SK-N-SH treated with all-trans-retinoic acid at 6 μM for 48 hours (cell line): Measurements from ENCODE around the gene PCSK5.

Source experiments
- ATAC-seq: fragments of 200-7000 bp; cut with Tn5 transposase; 3 replicates; pipeline ENCODE4 v1.9.1; 2020; ENCODE audit warnings: mild to moderate bottlenecking, moderate library complexity
- ARNTL ChIP-seq: fragments of 450-650 bp; formaldehyde crosslinking; IDR thresholded peaks from 2 replicates; pipeline ENCODE4 v1.5.0; 2020; ENCODE audit warnings: low read depth, mild to moderate bottlenecking, moderate library complexity, borderline replicate concordance
- BACH2 ChIP-seq: fragments of 250-450 bp; sonication (Bioruptor Pico); IDR thresholded peaks from 2 replicates; pipeline ENCODE4 v1.9.0; 2021; ENCODE audit warnings: mild to moderate bottlenecking, borderline replicate concordance
- CREB5 ChIP-seq: fragments of 250-450 bp; sonication (Bioruptor Pico); IDR thresholded peaks from 2 replicates; pipeline ENCODE4 v1.5.1; 2020; ENCODE audit warnings: low read depth, mild to moderate bottlenecking, moderate library complexity
- CSDC2 ChIP-seq: fragments of 250-450 bp; sonication (Bioruptor Pico); IDR thresholded peaks from 2 replicates; pipeline ENCODE4 v1.5.0; 2020; ENCODE audit warnings: mild to moderate bottlenecking, moderate library complexity
- CSRNP3 ChIP-seq: fragments of 250-450 bp; sonication (Bioruptor Pico); IDR thresholded peaks from 2 replicates; pipeline ENCODE4 v1.5.1; 2021; ENCODE audit warnings: mild to moderate bottlenecking, moderate library complexity
- ESRRG ChIP-seq: fragments of 250-450 bp; sonication (Bioruptor Pico); IDR thresholded peaks from 2 replicates; pipeline ENCODE4 v1.6.1; 2021; ENCODE audit warnings: mild to moderate bottlenecking
- GLIS3 ChIP-seq: fragments of 250-450 bp; sonication (Bioruptor Pico); IDR thresholded peaks from 2 replicates; pipeline ENCODE4 v1.5.0; 2020; ENCODE audit warnings: mild to moderate bottlenecking, moderate library complexity
- ISL1 ChIP-seq: fragments of 250-450 bp; sonication (Bioruptor Pico); IDR thresholded peaks from 2 replicates; pipeline ENCODE4 v2.1.2; 2022; ENCODE audit warnings: mild to moderate bottlenecking, moderate library complexity
- OSR1 ChIP-seq: fragments of 250-450 bp; sonication (Bioruptor Pico); IDR thresholded peaks from 2 replicates; pipeline ENCODE4 v1.8.0; 2022; ENCODE audit warnings: moderate library complexity, mild to moderate bottlenecking, inconsistent platforms
- PATZ1 ChIP-seq: fragments of 250-450 bp; sonication (Bioruptor Pico); IDR thresholded peaks from 2 replicates; pipeline ENCODE4 v1.8.0; 2020; ENCODE audit warnings: mild to moderate bottlenecking, moderate library complexity, borderline replicate concordance
- POU6F1 ChIP-seq: fragments of 250-450 bp; sonication (Bioruptor Pico); IDR thresholded peaks from 2 replicates; pipeline ENCODE4 v1.8.0; 2021; ENCODE audit warnings: low read depth, mild to moderate bottlenecking, moderate library complexity, borderline replicate concordance
- RARB ChIP-seq: fragments of 250-450 bp; sonication (Bioruptor Pico); IDR thresholded peaks from 2 replicates; pipeline ENCODE4 v1.8.0; 2021; ENCODE audit warnings: mild to moderate bottlenecking, moderate library complexity
- SNAI2 ChIP-seq: fragments of 250-450 bp; sonication (Bioruptor Pico); IDR thresholded peaks from 2 replicates; pipeline ENCODE4 v1.5.0; 2020; ENCODE audit warnings: mild to moderate bottlenecking, moderate library complexity
- TCF4 ChIP-seq: fragments of 250-450 bp; sonication (Bioruptor Pico); IDR thresholded peaks from 2 replicates; pipeline ENCODE4 v1.8.0; 2021; ENCODE audit warnings: mild to moderate bottlenecking, moderate library complexity, borderline replicate concordance
- TOX ChIP-seq: fragments of 250-450 bp; sonication (Bioruptor Pico); IDR thresholded peaks from 2 replicates; pipeline ENCODE4 v1.8.0; 2021; ENCODE audit warnings: mild to moderate bottlenecking, moderate library complexity, borderline replicate concordance
- ZC3H10 ChIP-seq: fragments of 250-450 bp; sonication (Bioruptor Pico); IDR thresholded peaks from 2 replicates; pipeline ENCODE4 v1.5.1; 2021; ENCODE audit warnings: mild to moderate bottlenecking, moderate library complexity
- ZFP3 ChIP-seq: fragments of 250-450 bp; sonication (Bioruptor Pico); IDR thresholded peaks from 2 replicates; pipeline ENCODE4 v1.5.0; 2020; ENCODE audit warnings: mild to moderate bottlenecking, moderate library complexity
- ZNF565 ChIP-seq: fragments of 450-650 bp; formaldehyde crosslinking; conservative IDR thresholded peaks from 2 replicates; pipeline ENCODE4 v1.5.0; 2020; ENCODE audit warnings: low read depth, mild to moderate bottlenecking, moderate library complexity
- ZNF70 ChIP-seq: fragments of 450-650 bp; formaldehyde crosslinking; IDR thresholded peaks from 2 replicates; pipeline ENCODE4 v1.5.0; 2020; ENCODE audit warnings: mild to moderate bottlenecking, moderate library complexity
- TF ChIP-seq, protein P1 (sequence below): fragments of 250-450 bp; sonication (Bioruptor Pico); IDR thresholded peaks from 2 replicates; pipeline ENCODE4 v1.5.0; 2020; ENCODE audit warnings: mild to moderate bottlenecking, moderate library complexity

The PCSK5 gene

GRCh38 chr9:76363032-76363395 lies 472.5 kb downstream of the PCSK5 start:
- no peak for ATAC-seq
- TF ChIP-seq CSRNP3 (CRISPR knock-in tag) (no peak), PATZ1 (CRISPR knock-in tag) (no peak), OSR1 (no peak), ZC3H10 (CRISPR knock-in tag) (no peak), CREB5 (CRISPR knock-in tag) (no peak), ESRRG (no peak), BACH2 (no peak), POU6F1 (CRISPR knock-in tag) (no peak), TCF4 (CRISPR knock-in tag) (no peak), ZNF565 (CRISPR knock-in tag) (no peak), CSDC2 (CRISPR knock-in tag) (no peak), TOX (CRISPR knock-in tag) (no peak), ARNTL (CRISPR knock-in tag) (no peak), ZNF70 (no peak), GLIS3 (CRISPR knock-in tag) (no peak), SNAI2 (no peak), ISL1 (CRISPR knock-in tag) (no peak), ZFP3 (no peak)
- TF ChIP-seq, protein P1, sequence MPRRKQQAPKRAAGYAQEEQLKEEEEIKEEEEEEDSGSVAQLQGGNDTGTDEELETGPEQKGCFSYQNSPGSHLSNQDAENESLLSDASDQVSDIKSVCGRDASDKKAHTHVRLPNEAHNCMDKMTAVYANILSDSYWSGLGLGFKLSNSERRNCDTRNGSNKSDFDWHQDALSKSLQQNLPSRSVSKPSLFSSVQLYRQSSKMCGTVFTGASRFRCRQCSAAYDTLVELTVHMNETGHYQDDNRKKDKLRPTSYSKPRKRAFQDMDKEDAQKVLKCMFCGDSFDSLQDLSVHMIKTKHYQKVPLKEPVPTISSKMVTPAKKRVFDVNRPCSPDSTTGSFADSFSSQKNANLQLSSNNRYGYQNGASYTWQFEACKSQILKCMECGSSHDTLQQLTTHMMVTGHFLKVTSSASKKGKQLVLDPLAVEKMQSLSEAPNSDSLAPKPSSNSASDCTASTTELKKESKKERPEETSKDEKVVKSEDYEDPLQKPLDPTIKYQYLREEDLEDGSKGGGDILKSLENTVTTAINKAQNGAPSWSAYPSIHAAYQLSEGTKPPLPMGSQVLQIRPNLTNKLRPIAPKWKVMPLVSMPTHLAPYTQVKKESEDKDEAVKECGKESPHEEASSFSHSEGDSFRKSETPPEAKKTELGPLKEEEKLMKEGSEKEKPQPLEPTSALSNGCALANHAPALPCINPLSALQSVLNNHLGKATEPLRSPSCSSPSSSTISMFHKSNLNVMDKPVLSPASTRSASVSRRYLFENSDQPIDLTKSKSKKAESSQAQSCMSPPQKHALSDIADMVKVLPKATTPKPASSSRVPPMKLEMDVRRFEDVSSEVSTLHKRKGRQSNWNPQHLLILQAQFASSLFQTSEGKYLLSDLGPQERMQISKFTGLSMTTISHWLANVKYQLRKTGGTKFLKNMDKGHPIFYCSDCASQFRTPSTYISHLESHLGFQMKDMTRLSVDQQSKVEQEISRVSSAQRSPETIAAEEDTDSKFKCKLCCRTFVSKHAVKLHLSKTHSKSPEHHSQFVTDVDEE (CRISPR knock-in tag): no peak

DNA sequence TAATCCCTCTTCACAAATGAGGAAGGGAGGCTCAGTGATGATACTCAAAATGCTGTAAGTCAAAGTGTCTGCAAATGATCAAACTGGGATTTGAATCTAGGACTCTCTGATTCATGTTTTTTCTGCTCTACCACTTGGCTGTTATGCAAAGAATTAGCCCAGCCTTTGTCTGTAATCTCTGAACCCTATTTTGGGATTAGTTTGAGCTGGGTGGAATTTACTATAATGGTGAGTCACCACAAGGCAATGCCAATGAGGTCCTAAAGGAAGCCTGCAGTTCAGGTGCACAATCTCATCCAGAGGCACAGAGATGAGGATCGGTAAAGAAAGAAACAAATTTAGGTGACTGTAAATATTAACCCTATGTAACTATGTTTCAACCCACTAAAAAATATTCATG lies 474.6 kb downstream of the PCSK5 start:
- ATAC-seq: no peak
- TF ChIP-seq CREB5 (CRISPR knock-in tag) (no peak), ARNTL (CRISPR knock-in tag) (no peak), BACH2 (no peak)

GRCh38 chr9:76366275-76366674 lies 475.8 kb downstream of the PCSK5 start:
- ATAC-seq: peak; percentile 40; the same call in 1 of the 3 replicates
- no peak for TF ChIP-seq ZNF565 (CRISPR knock-in tag)
- TF ChIP-seq OSR1: no peak
- TF ChIP-seq ZNF70: 0 out of 2 replicates have a peak, but pooled peaks have one; percentile 10
- peak; percentile 93 for TF ChIP-seq ZFP3
- TF ChIP-seq POU6F1 (CRISPR knock-in tag): no peak
- no peak for TF ChIP-seq ARNTL (CRISPR knock-in tag)
- TF ChIP-seq PATZ1 (CRISPR knock-in tag): 0 out of 2 replicates have a peak, but pooled peaks have one; percentile 24
- no peak for TF ChIP-seq TOX (CRISPR knock-in tag)
- no peak for TF ChIP-seq GLIS3 (CRISPR knock-in tag)
- no peak for TF ChIP-seq RARB (CRISPR knock-in tag)
- TF ChIP-seq SNAI2: peak; percentile 66; the same call in 1 of the 2 replicates
- no peak for TF ChIP-seq ESRRG
- 0 out of 2 replicates have a peak, but pooled peaks have one; percentile 48 for TF ChIP-seq TCF4 (CRISPR knock-in tag)
